HG02610 (cell line): ENCODE data around the gene ZG16B.

Experiments used
- ATAC-seq: cut with Tn5 transposase; IDR thresholded peaks from one replicate; pipeline ENCODE4 v1.9.1; 2021; ENCODE audit warnings: mild to moderate bottlenecking, moderate library complexity; ENCODE audit not compliant: unreplicated experiment

Gene ZG16B, protein sequence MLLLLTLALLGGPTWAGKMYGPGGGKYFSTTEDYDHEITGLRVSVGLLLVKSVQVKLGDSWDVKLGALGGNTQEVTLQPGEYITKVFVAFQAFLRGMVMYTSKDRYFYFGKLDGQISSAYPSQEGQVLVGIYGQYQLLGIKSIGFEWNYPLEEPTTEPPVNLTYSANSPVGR

DNA sequence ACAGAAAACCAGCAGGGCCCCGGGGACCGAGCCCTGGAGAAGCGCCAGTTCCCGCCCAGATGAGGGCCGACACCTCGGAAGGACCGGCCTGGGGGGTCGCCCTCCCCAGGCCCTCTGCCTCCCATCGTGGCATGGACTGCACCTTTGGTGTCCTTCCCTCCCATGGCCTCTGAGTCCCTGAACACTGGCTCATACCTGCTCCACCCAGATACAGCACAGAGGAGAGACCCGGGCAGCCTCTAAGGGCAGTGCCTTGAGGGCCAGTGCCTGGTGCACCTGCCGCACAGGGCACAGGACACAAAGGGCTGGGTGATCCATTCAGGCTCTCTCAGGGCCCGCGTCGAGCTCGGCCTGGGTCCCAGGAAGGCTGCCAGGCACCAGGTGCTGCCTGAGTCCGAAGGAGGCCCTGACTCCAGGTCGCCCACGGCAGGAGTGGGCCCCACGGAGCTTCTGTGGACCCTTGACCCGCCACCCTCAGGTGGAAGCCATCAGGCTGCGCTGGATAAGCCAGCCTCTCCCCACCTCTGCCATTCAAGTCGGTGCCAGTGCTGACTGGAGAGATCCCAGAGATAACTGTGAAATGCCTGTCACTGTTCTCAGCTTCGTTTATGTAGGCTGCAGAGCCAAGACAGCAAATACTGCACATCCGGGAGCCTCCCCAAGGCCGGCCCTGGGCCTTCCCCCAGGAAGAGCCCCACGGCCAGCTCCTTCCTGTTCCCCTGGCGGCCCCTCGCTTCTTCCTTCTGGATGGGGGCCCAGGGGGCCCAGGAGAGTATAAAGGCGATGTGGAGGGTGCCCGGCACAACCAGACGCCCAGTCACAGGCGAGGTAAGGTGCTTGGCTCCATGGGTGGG, at the start of gene ZG16B:
Gene ZG16B (plus strand): TSS at position 803 of the 854 bp plus-strand sequence. CDS start 139 bp downstream, outside the sequence.
- no peak for ATAC-seq

DNA sequence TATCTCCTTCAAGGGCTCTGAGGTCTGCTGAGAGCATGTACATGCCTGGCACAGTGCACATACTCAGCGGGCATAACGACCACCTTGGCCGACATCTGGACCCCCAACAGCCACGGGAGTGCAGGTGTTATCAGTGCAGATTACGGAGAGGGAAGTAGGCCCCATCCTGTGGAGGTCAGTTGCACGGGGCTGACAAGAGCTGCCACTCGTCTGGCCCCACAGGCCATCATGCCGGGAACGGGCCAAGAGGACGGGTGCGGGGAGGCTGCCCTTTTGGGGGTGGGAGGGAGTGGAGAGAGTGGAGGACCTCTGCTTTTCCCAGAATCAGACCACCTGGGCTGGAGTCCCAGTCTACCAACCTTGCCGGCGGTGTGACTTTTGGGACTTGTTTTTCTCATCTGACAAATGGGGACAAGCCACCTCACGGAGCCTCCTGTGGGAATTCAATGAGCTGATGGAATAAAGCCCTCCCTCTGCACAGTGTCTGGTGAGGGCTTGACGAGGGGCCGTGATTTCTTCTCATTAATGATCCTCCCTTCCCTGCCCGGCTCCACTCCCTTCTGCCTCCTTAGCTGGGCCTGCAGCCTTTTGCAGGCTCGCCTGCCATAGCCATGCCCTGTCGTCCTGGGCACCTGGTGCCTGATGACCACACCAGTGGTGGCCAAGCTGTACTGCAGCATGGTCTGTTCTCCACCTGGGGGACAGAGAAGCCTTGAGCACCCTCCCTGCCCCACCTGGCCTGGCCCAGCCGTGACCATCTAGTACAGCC, 47.3 kb upstream of the ZG16B start:
- ATAC-seq = no peak

DNA sequence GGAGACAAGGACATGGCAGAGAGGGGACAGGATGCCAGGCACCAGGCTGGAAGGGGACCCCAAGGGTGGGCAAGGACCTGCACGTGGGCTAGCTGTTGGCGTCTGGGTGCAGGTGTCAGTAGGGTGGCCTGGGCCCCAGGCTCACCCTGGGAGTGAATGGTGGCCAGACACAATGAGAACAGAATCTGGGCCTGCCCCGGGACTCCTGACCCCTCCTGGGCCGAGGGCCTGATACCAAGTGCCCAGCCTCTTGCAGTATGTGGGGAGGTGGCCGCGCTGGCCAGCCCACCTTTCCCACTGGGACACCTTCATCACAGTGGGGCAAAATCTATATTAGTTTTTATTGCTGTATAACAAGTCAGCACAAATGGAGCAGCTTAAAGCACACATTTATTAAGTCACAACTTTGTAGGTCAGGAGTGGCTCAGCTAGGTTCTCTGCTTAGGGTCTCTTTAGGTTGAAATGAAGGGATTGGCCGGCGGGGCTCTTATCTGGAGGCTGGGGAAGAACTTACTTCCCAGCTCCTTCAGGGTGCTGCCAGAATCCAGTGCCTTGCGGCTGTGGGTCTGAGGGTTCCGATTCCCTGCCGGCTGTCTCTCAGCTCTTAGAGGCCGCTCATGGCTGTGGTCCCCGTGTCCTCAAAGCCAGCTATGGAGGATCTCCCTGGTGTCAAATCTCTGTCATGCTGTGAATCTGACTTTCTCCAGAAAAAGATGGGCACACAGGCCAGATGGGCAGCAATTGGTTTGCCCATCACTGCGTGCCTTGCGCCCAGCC, 46.3 kb upstream of the ZG16B start:
- no peak for ATAC-seq

DNA sequence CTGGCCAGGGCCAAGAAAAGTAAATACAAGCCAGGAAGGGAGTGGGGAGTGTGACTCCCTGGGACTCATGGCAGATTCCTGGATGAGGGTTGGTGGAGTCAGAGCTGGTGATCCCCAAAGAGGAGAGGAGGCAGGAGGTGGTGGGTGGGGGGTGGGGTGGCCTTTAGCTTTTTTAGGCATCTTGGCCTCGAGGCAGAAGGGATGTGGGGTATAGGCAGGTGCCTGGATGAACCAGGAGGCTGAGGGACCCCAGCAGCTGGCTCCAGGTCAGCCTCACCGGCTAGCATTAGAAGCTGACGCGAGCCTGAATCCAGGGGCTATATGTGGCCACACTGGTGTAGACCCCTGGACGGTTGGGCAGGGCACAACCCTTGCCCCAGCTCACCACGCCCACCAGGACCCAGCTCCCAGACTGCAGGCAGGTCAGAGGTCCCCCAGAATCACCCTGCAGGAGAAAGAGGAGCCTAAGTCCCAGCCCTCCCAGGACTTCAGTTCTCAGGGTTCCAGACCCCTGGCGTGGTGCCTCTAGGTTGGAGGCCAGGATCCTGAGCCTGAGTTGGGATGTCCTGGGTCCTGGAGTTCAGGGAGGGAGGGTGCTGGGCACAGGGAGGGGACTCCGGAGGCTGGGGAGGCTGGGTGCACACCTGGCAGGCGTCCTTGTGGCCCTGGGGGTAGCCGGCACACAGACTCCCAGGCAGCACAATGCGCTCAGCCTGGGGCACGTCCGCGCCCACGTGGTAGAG, 45.6 kb upstream of the ZG16B start:
- no peak for ATAC-seq

DNA sequence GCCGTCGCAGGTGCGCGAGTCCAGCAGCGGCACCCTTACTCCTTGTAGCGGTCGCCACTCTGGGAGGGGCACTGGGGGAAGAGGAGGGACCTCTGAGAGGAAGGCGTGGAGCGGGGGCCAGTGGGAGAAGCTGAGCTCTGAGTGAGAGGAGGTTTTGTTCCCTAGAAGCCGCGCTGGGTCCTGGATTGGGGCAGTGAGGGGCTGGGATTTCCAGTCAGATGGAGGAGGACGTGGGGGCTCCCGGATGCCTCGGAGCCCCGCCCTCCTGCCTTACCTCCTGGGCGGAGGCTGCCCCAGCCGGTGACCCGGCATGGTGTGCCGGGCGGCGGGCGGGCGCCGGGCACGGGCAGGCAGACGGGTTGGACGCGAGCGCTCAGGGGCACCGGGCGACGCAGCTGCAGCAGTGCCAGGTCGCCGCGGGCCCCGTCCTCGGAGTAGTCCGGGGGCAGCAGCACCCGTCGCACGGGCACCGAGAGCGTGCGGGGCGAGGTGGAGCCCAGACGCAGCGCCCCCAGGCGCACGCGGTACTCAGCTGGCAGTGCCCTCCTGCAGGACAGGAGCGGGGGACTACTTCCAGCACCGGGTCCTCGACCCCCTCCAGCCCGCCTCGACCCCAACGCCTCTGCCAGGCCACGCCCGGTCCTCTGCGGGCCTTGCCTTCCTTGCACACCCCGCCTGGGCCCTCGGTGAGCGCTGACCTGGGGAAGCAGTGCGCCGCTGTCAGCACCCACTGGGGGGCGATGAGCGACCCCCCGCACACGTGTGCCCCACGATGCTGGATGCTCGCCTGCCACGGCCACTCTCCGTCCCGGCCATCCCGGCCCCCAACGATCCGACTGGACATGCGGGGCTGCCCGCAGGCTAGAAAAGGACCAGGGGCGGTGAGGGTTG, 44.8 kb upstream of the ZG16B start:
- ATAC-seq = no peak

DNA sequence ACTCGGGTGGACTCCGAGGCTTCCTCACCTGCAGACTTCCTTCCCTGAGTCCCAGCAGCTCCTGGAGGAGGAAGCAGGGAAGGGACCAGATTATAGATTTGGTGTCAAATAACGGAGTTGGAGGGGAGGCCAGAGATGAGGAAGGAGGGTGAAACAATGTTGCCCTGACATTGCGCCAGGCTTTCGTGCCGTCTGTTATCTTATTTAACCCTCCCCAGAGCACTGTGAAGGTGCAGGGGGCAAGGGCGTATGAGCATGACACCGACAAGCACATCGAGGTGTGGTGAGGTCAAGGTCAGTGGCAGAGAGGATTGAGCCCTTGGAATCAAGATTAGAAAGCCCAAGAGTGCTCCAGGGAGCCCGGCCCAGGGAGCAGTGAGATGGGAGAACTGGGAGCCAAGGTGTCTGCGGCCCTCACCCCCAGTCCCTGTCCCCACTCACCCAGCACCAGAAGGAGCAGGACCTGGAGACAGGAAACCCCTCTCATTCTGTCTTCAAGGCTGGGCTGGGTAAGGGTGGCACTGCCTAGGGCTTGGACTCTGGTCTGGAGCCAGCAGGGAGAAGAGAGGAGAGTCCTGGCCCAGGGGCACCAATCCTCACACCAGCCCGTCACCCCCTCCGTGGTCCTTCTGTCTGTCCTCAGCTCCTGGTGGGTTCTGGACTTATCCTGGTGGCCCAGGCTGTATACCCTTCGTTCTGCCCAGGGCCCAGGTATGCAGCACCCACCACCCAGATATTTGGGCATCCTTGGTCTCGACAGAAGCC, 43.9 kb upstream of the ZG16B start:
- ATAC-seq = no peak

DNA sequence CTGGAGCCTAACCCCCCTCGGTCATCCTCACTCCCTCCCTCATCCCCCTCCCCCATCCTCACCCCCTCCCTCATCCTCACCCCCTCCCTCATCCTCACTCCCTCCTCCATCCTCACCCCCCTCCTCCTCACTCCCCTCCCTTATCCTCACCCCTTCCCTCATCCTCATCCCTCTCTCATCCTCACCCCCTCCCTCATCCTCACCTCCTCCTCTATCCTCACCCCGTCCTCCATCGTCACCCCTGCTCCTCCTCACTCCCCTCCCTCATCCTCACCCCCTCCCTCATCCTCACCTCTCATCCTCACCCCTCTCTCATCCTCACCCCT, 43.3 kb upstream of the ZG16B start:
- no peak for ATAC-seq

DNA sequence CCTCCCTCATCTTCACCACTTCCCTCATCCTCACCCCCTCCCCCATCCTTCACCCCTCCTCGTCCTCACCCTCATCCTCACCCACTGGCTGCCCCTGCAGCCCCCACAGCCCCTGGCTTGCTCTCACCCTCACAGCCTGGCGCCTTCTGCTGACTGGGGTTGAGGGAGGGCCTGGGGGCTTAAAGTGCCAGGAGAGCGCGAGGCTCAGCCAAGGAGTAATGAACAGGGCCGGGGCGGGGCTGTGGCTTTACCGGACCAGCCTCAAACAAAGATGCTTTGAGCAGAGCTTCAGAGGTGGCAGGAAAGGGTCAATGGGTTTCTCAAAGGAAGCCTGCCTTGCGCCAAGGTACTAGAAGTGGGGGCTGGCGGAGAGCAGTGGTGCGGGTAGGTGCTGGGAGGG, 42.7 kb upstream of the ZG16B start, which contains the start of gene PRSS33:
Gene PRSS33 (minus strand): TSS at position 155 of the 400 bp plus-strand sequence. CDS start 1,013 bp downstream, outside the sequence.
- no peak for ATAC-seq

DNA sequence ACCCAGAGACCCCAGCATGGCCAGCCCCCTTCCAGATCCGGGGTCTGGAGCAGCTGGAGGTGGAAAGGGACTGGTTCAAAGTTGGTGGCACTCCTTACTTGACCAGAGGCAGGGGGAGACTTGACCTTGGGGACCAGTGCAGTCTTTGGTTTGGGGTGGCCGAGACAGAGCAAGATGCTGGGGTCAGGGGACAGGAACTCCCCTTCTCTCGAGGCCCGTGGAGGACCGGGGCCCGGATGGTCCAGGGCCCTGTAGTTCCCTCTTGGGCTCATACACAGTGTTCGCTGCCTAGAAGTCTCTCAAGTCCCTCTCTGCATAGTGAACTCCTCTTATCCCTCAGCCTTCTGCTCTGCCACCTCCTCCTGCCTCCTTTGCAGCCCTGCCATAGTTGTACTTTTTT, 42.1 kb upstream of the ZG16B start:
- no peak for ATAC-seq

DNA sequence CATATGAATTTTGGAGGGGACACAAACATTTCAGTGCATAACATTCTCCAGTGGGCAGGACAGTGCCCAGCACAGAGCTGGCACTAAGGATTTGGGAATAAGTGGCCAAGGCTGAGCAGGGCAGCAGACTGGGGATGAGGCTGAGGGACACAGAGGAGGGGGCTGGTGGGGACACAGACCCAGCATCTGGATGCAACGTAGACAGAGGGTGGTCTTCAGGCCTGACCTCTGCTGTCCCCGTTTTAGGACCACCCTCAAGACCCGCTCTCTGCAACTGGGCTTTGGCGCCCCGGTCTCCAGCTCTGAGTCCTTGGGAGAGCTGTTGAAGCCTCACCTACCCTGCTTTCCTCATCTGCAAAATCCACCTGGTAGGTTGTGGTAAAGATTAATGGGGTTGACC, 39.5 kb upstream of the ZG16B start:
- no peak for ATAC-seq

DNA sequence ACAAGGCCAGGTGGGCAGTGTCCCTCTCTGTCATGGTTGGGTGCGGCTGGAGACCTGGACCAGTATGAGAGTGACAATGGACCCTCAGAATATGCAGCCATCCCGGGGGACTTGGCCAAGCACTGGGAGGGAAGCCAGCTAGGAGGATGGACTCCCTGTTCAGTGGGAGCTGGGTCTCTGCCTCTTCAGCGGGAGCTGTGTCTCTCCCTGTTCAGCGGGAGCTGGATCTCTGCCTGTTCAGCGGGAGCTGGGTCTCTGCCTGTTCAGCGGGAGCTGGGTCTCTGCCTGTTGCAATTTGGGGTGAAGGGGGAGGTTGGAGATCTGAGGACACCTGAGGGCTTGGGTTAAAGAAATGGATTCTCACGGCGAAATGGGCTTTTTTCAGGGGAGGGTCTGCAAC, 38.9 kb upstream of the ZG16B start:
- no peak for ATAC-seq

DNA sequence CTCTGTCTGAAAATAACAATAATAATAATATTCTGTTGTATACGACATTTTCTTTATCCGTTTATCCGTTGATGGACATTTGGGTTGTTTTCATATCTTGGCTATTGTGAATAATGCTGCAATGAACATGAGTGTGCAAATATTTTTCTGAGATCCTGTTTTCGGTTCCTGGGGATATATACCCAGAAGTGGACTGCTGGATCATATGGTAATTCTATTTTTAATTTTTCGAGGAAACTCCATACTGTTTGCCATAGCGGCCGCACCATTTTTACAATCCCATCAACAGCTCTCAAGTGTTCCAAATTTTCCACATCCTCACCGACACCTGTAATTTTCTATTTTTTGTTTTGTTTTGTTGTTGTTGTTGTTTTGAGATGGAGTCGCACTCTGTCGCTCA, 37.2 kb upstream of the ZG16B start:
- no peak for ATAC-seq

DNA sequence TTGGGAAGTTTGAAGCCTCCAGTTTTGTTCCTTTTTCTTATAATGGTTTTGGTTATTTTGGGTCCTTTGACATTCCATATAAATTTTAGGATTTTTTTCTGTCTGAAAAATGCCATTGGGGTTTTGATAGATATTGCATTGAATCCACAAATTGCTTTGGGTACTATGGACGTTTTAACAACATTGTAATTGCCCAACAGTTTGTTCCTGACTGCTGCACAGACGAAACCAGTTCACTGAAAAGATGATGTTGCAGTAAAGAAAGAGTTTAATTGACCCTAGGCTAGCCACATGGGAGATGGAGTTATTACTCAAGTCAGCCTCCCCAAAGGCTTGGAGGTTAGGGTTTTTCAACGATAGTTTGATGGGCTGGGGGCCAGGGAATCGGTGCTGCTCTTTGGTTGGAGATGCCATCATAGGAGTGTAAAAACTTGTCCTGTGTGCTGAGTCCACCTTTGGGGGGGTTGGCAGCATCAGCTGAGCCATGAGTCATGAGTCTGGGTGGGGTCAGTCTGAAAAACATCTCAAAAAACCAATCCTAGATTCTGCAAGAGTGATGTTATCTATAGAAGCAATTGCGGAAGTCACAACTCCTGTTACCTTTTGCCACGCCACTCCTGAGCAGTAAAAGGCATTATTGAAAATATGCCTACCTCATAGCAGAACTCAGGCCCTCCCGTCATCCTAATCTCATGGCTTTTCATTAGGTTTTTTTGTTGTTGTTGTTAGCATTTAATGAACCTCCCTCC, 34.5 kb upstream of the ZG16B start:
- no peak for ATAC-seq

DNA sequence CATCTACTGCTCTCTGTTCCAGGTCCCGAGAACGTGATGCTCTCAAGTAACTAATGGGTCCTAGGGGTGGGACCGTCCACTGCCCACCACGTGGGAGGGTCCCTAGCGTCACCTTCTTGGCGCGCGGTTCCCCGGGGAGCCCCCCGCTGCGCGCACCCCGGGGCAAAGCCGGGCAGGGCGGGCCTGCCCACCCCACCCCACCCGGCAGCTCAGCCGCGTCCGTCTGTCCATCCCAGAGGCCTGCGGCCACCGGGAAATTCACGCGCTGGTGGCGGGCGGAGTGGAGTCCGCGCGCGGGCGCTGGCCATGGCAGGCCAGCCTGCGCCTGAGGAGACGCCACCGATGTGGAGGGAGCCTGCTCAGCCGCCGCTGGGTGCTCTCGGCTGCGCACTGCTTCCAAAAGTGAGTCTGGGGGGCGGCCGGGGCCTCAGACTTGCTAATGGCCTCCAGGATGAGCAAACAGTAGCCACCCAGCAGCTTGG, 31.3 kb upstream of the ZG16B start:
- no peak for ATAC-seq

DNA sequence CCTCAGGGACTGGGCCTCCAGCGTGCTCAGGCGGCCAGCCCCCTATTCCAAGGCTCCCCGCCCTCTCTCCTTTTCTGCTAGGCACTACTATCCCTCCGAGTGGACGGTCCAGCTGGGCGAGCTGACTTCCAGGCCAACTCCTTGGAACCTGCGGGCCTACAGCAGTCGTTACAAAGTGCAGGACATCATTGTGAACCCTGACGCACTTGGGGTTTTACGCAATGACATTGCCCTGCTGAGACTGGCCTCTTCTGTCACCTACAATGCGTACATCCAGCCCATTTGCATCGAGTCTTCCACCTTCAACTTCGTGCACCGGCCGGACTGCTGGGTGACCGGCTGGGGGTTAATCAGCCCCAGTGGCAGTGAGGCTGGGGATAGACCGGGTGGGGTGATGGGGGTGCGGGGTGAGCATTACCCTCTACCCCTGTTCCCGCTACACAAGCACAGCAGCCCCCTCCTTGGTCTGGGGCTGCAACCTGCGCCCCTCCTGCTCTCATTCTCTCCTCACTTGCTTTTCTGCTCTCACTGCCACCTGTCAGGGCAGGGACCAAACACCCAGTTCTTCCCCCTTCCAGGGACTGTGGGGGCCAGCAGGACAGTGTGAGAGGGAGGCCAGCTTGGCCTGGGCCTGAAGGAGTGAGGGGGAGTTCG, 30.8 kb upstream of the ZG16B start:
- ATAC-seq = no peak

DNA sequence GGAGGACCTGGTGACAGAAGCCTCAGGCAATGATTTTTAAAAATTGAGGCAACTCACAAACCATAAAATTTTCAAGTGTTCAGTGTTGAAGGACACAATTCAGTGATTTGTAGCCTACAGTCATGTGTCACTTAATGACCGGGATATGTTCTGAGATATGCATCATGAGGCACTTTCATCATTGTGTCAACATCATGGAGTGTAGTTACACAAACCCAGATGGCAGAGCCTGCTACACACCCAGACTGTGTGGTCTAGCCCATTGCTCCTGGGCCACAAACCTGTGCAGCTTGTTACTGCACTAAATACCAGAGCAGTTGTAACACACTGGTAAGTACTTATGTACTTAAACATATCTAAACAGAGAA, 30.3 kb upstream of the ZG16B start:
- no peak for ATAC-seq

DNA sequence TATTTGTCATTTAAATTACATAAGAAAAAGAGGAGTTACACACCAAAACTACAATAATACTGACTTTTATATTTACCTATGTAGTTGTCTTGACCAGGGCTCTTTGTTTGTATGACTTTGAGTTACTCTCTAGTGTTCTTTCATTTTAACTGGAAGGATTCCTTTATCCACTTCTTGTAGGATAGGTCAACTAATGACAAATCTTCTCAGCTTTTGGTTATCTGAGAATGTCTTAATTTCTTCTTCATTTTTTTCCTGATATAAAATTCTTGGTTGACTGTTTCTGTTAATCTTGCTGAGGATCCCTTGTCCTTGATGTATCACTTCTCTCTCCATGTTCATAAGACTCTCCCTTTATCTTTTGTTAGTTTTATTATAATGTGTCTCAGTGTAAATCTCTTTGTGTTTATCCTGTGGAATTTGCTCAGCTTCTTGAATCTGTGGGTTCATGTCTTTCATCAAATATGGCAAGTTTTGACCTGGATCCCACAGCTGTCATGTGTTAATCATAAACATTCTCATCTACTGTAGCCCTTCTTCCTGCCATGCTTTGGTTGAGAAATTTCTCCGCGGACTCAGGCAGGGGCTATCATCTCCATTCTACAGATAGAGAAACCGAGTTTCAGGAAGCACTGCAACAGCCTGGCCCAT, 26.4 kb upstream of the ZG16B start:
- no peak for ATAC-seq
